Left lobe of liver (tissue), 2 donors: ENCODE data around the gene TMEM91. TPM values are rescaled to one million over a fixed set of nuclear protein-coding genes. Genes with fewer than 3 reads are reported as not detected.
"Not testable (repeated sequence)": the region's sequence is repeated elsewhere in the genome, so short reads cannot be mapped to it uniquely, and the experiment has no call there.

Source experiments
- ATAC-seq: fragments of 200-7000 bp; cut with Tn5 transposase; one replicate; pipeline ENCODE4 v1.9.1; 2020; ENCODE audit warnings: mild to moderate bottlenecking, moderate library complexity
- DNase-seq: peaks from one replicate; pipeline ENCODE4 v3.0.0-alpha.2; 2020; ENCODE audit warnings: low spot score
- total RNA-seq: library from RNA; stranded (reverse); gene quantifications from one replicate; pipeline ENCODE4 v1.2.1, GENCODE V29; 2021
- donor health status: DM: no; HTN: no; CAD: no; lungs with moderate emphysema.
- donor health status: DM: no; HTN: yes; CAD: no.

The TMEM91 gene
- total RNA-seq, result 3.1 TPM

- DNase-seq (no peak), ATAC-seq (peak; percentile 69)
These were observed at the start of gene TMEM91 for GRCh38 chr19:41376241-41376997. TSS of gene TMEM91 (plus strand) at chr19:41376533. CDS start at chr19:41378310, 1,777 bp downstream.

- DNase-seq (no peak), ATAC-seq (no peak)
These were observed 49.2 kb upstream of the TMEM91 start for GRCh38 chr19:41327076-41327575.

GRCh38 chr19:41327576-41328156, 48.7 kb upstream of the TMEM91 start:
- ATAC-seq, result peak; percentile 50
- DNase-seq, result no peak

- DNase-seq, result no peak
These were observed 48.0 kb upstream of the TMEM91 start for GRCh38 chr19:41328157-41328841.

GRCh38 chr19:41328842-41329225, 47.5 kb upstream of the TMEM91 start:
- ATAC-seq (peak; percentile 5), DNase-seq (no peak)

More at GRCh38 chr19:41328157-41328841, 48.0 kb upstream of the TMEM91 start:
- ATAC-seq, result no peak

- ATAC-seq (no peak), DNase-seq (no peak)
These were observed 45.9 kb upstream of the TMEM91 start for GRCh38 chr19:41330481-41330880.

GRCh38 chr19:41330946-41331678, 45.2 kb upstream of the TMEM91 start:
- ATAC-seq, result no peak

GRCh38 chr19:41332000-41332399, 44.3 kb upstream of the TMEM91 start:
- DNase-seq (no peak), ATAC-seq (no peak)

More at GRCh38 chr19:41330946-41331678, 45.2 kb upstream of the TMEM91 start:
- no peak for DNase-seq

- ATAC-seq, result no peak
- no peak for DNase-seq
These were observed 43.9 kb upstream of the TMEM91 start for GRCh38 chr19:41332468-41332867.

- DNase-seq (no peak), ATAC-seq (no peak)
These were observed 41.5 kb upstream of the TMEM91 start for GRCh38 chr19:41334793-41335192.

GRCh38 chr19:41335467-41335866, 40.9 kb upstream of the TMEM91 start:
- no peak for ATAC-seq

GRCh38 chr19:41339936-41340335, 36.4 kb upstream of the TMEM91 start:
- DNase-seq (no peak), ATAC-seq (no peak)

More at GRCh38 chr19:41335467-41335866, 40.9 kb upstream of the TMEM91 start:
- no peak for DNase-seq

GRCh38 chr19:41341669-41342490, 34.5 kb upstream of the TMEM91 start:
- ATAC-seq (peak; percentile 56), DNase-seq (peak; percentile 47)

GRCh38 chr19:41344162-41344561, 32.2 kb upstream of the TMEM91 start:
- DNase-seq (no peak), ATAC-seq (no peak)

GRCh38 chr19:41346916-41347315, 29.4 kb upstream of the TMEM91 start:
- ATAC-seq, DNase-seq: not testable (repeated sequence)

- ATAC-seq (no peak), DNase-seq (no peak)
These were observed 25.5 kb upstream of the TMEM91 start for GRCh38 chr19:41350735-41351338.

- DNase-seq (peak; percentile 57), ATAC-seq (peak; percentile 45)
These were observed 24.7 kb upstream of the TMEM91 start for GRCh38 chr19:41351339-41352245.

- DNase-seq (no peak), ATAC-seq (no peak)
These were observed 24.1 kb upstream of the TMEM91 start for GRCh38 chr19:41352279-41352608.
